Breast epithelium (tissue), 3 donors: ENCODE data around the gene ZFAND2A.
"Not testable (repeated sequence)": the region's sequence is repeated elsewhere in the genome, so short reads cannot be mapped to it uniquely, and the experiment has no call there.

Experiments used
- POLR2A ChIP-seq: fragments of 450-650 bp; IDR thresholded peaks from one replicate; pipeline ENCODE4 v1.6.1; 2016; ENCODE audit warnings: antibody characterized with exemption, mild to moderate bottlenecking, moderate library complexity
- TF ChIP-seq, protein P1 (sequence below), 3 donors: fragments of 450-650 bp; IDR thresholded peaks; one replicate each; pipeline ENCODE4 v1.5.1; 2016 to 2017; ENCODE audit warnings: antibody characterized with exemption in 3 of 3, mild to moderate bottlenecking in 3 of 3, moderate library complexity in 3 of 3

DNA sequence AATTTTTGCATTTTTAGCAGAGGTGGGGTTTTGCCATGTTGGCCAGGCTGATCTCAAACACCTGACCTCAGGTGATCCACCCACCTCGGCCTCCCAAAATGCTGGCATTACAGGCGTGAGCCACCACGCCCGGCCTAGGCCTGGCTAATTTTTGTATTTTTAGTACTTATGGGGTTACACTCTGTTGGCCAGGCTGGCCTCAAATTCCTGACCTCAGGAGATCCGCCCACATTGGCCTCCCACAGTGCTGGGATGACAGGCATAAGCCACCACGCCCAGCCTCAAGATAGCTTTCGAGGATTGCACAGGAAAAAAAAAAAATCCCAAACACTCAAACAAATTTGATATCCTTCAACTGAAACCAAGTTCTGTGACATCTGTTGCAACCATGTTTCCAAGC, 45.7 kb upstream of the ZFAND2A start:
- not testable (repeated sequence) for TF ChIP-seq POLR2A
- TF ChIP-seq, protein P1, sequence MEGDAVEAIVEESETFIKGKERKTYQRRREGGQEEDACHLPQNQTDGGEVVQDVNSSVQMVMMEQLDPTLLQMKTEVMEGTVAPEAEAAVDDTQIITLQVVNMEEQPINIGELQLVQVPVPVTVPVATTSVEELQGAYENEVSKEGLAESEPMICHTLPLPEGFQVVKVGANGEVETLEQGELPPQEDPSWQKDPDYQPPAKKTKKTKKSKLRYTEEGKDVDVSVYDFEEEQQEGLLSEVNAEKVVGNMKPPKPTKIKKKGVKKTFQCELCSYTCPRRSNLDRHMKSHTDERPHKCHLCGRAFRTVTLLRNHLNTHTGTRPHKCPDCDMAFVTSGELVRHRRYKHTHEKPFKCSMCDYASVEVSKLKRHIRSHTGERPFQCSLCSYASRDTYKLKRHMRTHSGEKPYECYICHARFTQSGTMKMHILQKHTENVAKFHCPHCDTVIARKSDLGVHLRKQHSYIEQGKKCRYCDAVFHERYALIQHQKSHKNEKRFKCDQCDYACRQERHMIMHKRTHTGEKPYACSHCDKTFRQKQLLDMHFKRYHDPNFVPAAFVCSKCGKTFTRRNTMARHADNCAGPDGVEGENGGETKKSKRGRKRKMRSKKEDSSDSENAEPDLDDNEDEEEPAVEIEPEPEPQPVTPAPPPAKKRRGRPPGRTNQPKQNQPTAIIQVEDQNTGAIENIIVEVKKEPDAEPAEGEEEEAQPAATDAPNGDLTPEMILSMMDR (IDR thresholded peaks at IDR 0.05), result not testable (repeated sequence)
